Measurements from ENCODE around the gene RBP5.

Gene RBP5

DNA sequence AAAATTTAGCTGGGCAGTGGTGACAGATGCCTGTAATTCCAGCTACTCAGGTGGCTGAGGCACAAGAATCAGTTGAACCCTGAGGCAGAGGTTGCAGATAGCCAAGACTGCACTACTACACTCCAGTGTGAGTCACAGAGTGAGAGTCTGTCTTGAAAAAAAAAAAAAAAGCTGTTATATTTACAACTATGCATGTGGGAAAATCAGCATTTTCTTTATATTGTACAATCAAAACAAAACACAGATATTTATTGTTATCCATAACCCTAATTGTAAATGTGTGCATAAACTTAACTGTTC lies 48.9 kb downstream of the RBP5 start:
- Histone ChIP-seq H3K9ac (ENCODE audit: low read depth in 1 of 2, low read length in 2 of 2) (no peak overlapping the region), H3K4me3 (ENCODE audit: low read depth in 1 of 2, low read length in 2 of 2) (no peak overlapping the region), H3K9me3 (ENCODE audit: control insufficient read depth in 1 of 2, low read length in 2 of 2) (no peaks in the 10 kb centered on the region), H3K27me3 (ENCODE audit: control insufficient read depth in 1 of 2, insufficient read depth in 2 of 2, low read length in 2 of 2) (no peaks in the 10 kb centered on the region), H3K27ac (ENCODE audit: low read depth, low read length) (no peak overlapping the region), H3K36me3 (ENCODE audit: control insufficient read depth in 1 of 2, insufficient read depth in 2 of 2, low read length in 2 of 2) (peaks cover 0 to 2% of the 10 kb centered on the region in 2 donors), H3K4me1 (ENCODE audit: control insufficient read depth in 1 of 2, insufficient read depth in 2 of 2, low read length in 2 of 2) (no peaks in the 10 kb centered on the region)

DNA sequence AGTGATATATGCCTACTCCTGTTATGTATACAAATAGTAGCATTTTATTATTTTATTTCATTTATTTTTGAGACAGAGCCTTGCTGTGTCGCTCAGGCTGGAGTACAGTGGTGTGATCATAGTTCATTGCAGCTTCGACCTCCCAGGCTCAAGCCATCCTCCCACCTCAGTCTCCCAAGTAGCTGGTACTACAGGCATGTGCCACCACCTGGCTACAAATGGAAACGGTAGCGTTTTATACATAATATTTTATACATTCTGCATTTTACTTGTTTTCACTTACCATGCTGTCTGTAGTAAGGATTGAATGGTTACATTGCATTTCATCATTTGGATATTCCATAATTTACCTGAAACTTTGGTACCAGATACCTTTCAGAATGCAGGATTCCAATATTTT lies 50.5 kb downstream of the RBP5 start:
- Histone ChIP-seq H3K27ac (ENCODE audit: low read depth, low read length) (no peak overlapping the region), H3K4me3 (ENCODE audit: low read depth in 1 of 2, low read length in 2 of 2) (no peak overlapping the region), H3K4me1 (ENCODE audit: control insufficient read depth in 1 of 2, insufficient read depth in 2 of 2, low read length in 2 of 2) (no peaks in the 10 kb centered on the region), H3K27me3 (ENCODE audit: control insufficient read depth in 1 of 2, insufficient read depth in 2 of 2, low read length in 2 of 2) (no peaks in the 10 kb centered on the region), H3K36me3 (ENCODE audit: control insufficient read depth in 1 of 2, insufficient read depth in 2 of 2, low read length in 2 of 2) (no peaks in the 10 kb centered on the region), H3K9ac (ENCODE audit: low read depth in 1 of 2, low read length in 2 of 2) (no peak overlapping the region), H3K9me3 (ENCODE audit: control insufficient read depth in 1 of 2, low read length in 2 of 2) (no peaks in the 10 kb centered on the region)

DNA sequence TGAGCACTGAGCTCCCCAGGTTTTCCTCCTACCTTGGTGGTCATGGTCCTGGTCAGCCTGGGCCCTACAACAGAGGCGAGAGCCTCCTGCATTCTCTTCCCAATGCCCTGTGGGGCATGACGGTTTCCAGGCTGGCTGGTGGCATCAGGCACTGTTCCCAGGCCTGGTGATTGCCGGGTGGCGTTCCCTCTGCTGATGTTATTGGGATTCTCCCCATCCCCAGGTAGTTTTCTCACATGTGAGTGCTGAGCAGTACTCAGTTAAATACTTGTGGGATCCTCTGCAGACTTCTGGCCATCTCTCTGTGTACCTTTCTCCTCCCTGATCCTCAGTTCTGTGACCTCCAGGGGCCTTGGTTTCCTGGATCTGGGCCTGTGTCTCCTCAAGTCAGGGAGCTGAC lies 52.2 kb downstream of the RBP5 start:
- Histone ChIP-seq H3K36me3 (ENCODE audit: control insufficient read depth in 1 of 2, insufficient read depth in 2 of 2, low read length in 2 of 2) (no peaks in the 10 kb centered on the region), H3K4me1 (ENCODE audit: control insufficient read depth in 1 of 2, insufficient read depth in 2 of 2, low read length in 2 of 2) (no peaks in the 10 kb centered on the region), H3K9ac (ENCODE audit: low read depth in 1 of 2, low read length in 2 of 2) (no peak overlapping the region), H3K27ac (ENCODE audit: low read depth, low read length) (no peak overlapping the region), H3K27me3 (ENCODE audit: control insufficient read depth in 1 of 2, insufficient read depth in 2 of 2, low read length in 2 of 2) (no peaks in the 10 kb centered on the region), H3K4me3 (ENCODE audit: low read depth in 1 of 2, low read length in 2 of 2) (no peak overlapping the region), H3K9me3 (ENCODE audit: control insufficient read depth in 1 of 2, low read length in 2 of 2) (no peaks in the 10 kb centered on the region)

DNA sequence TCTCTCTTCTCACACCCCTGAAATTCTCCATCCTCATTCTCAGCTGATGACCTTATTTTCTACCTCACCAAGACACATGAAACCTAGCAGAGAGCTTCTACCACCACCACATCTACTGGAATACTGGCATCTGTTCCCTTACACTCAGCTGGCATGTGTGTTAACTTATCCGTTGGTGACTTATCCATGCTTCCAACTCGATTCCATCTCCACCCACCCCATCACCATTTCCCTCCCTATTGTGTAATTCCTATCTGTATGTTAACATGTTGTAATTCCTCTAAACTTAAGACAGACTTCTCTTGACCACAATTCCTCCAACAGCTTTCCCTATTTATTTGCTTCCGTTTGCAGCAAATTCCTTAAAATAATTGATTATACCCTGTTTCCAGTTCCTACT lies 52.8 kb downstream of the RBP5 start:
- H3K36me3 ChIP-seq (ENCODE audit: control insufficient read depth in 1 of 2, insufficient read depth in 2 of 2, low read length in 2 of 2): no peaks in the 10 kb centered on the region
- H3K27me3 ChIP-seq (ENCODE audit: control insufficient read depth in 1 of 2, insufficient read depth in 2 of 2, low read length in 2 of 2): no peaks in the 10 kb centered on the region
- H3K27ac ChIP-seq (ENCODE audit: low read depth, low read length): no peak overlapping the region
- no peak overlapping the region for H3K4me3 ChIP-seq (ENCODE audit: low read depth in 1 of 2, low read length in 2 of 2)
- no peaks in the 10 kb centered on the region for H3K9me3 ChIP-seq (ENCODE audit: control insufficient read depth in 1 of 2, low read length in 2 of 2)
- no peak overlapping the region for H3K9ac ChIP-seq (ENCODE audit: low read depth in 1 of 2, low read length in 2 of 2)
- H3K4me1 ChIP-seq (ENCODE audit: control insufficient read depth in 1 of 2, insufficient read depth in 2 of 2, low read length in 2 of 2): no peaks in the 10 kb centered on the region

DNA sequence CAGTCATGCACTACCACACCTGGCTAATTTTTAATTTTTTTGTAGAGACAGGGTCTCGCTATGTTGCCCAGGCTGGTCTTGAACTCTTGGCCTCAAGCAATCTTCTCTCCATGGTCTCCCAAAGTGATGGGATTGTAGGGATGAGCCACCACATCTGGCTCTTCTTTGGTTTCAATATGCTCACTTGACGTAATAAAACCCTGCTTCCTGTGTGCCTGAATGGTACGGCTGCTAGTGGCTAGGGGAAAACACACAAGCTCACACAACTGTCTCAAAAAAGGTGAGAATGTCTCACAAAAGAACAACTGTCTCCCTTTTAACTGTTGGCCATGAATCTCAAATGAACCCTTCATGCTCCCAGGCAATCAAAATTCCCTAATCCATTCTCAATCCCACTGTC lies 53.2 kb downstream of the RBP5 start:
- Histone ChIP-seq H3K27ac (ENCODE audit: low read depth, low read length) (no peak overlapping the region), H3K9ac (ENCODE audit: low read depth in 1 of 2, low read length in 2 of 2) (no peak overlapping the region), H3K4me1 (ENCODE audit: control insufficient read depth in 1 of 2, insufficient read depth in 2 of 2, low read length in 2 of 2) (no peaks in the 10 kb centered on the region), H3K4me3 (ENCODE audit: low read depth in 1 of 2, low read length in 2 of 2) (no peak overlapping the region), H3K36me3 (ENCODE audit: control insufficient read depth in 1 of 2, insufficient read depth in 2 of 2, low read length in 2 of 2) (no peaks in the 10 kb centered on the region), H3K9me3 (ENCODE audit: control insufficient read depth in 1 of 2, low read length in 2 of 2) (no peaks in the 10 kb centered on the region), H3K27me3 (ENCODE audit: control insufficient read depth in 1 of 2, insufficient read depth in 2 of 2, low read length in 2 of 2) (no peaks in the 10 kb centered on the region)

DNA sequence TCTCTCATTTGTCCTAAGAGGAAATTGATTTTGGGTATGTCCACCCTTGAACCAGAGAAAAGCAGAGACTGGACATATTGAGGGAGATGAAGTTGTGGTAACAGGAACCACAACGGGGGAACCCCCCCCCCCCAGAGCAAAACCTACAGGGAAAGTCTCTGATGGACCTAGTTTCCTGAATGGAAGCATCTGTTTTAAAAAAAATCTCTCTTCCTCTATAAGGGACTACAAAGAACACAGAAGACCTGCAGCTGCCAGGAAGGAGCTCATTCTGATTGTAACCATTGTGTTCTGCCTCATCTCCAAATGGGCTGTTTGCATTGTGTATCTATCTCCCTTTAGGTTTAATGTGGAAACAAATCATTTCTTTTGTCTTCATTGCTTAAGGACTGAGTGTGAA lies 54.7 kb downstream of the RBP5 start:
- Histone ChIP-seq H3K4me1 (ENCODE audit: control insufficient read depth in 1 of 2, insufficient read depth in 2 of 2, low read length in 2 of 2) (no peaks in the 10 kb centered on the region), H3K9me3 (ENCODE audit: control insufficient read depth in 1 of 2, low read length in 2 of 2) (no peaks in the 10 kb centered on the region), H3K27me3 (ENCODE audit: control insufficient read depth in 1 of 2, insufficient read depth in 2 of 2, low read length in 2 of 2) (no peaks in the 10 kb centered on the region), H3K36me3 (ENCODE audit: control insufficient read depth in 1 of 2, insufficient read depth in 2 of 2, low read length in 2 of 2) (no peaks in the 10 kb centered on the region), H3K4me3 (ENCODE audit: low read depth in 1 of 2, low read length in 2 of 2) (no peak overlapping the region), H3K9ac (ENCODE audit: low read depth in 1 of 2, low read length in 2 of 2) (no peak overlapping the region), H3K27ac (ENCODE audit: low read depth, low read length) (no peak overlapping the region)
